Tibial nerve (tissue), 4 donors: ENCODE measurements around the gene COL4A1.

Experiments used
- CTCF ChIP-seq, 5 experiments: fragments of 200-600 bp in 3 of 5; fragments of 450-650 bp in 2 of 5; sonication (generic) in 3 of 5; IDR thresholded peaks; one replicate each; pipeline ENCODE4 v1.5.1; 2016 to 2019; ENCODE audit warnings: antibody characterized with exemption in 5 of 5, mild to moderate bottlenecking in 3 of 5, moderate library complexity in 2 of 5
- EP300 ChIP-seq, 2 donors: sonication (generic); formaldehyde crosslinking; IDR thresholded peaks; one replicate each; pipeline ENCODE4 v1.6.1; 2017; ENCODE audit warnings: antibody characterized with exemption in 2 of 2, mild to moderate bottlenecking in 1 of 2
- POLR2A ChIP-seq, 2 donors: fragments of 450-650 bp; IDR thresholded peaks; one replicate each; pipeline ENCODE4 v1.6.1; 2017; ENCODE audit warnings: antibody characterized with exemption in 2 of 2, mild to moderate bottlenecking in 2 of 2, moderate library complexity in 2 of 2

DNA sequence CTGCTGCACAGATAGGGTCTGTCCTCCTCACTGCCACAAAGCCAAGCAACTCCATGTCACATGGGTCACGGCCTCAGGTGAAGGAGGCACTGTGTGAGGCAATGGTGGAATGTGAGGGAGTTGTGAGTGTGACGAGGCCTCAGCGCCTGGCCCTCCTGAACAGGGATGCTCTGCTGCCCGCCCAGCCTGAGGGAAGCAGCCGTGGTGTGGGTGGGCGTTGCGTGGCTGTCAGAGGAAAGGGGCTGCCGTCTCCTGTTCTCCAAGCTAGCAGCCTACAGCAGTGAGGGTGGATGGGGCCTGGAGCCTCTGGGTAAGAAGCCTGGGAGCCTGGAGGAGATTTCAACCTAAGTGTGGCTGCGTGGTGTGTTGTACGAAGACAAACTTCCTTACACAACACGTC is 125.0 kb downstream of the COL4A1 start:
- TF ChIP-seq CTCF (IDR thresholded peaks at IDR 0.05), result no peak
- no peak for TF ChIP-seq POLR2A (IDR thresholded peaks at IDR 0.05)
- TF ChIP-seq EP300 (IDR thresholded peaks at IDR 0.05), result no peak
